HG02678 (cell line): ENCODE results near the gene SIRPA.
"Not testable (repeated sequence)": the region's sequence is repeated elsewhere in the genome, so short reads cannot be mapped to it uniquely, and the experiment has no call there.

Experiments used
- ATAC-seq: cut with Tn5 transposase; IDR thresholded peaks from one replicate; pipeline ENCODE4 v1.9.1; 2021; ENCODE audit warnings: mild to moderate bottlenecking, moderate library complexity; ENCODE audit not compliant: unreplicated experiment

Gene SIRPA

GRCh38 chr20:1905693-1906092, 10.5 kb downstream of the SIRPA start:
- no peak for ATAC-seq

- no peak for ATAC-seq
These were observed 11.3 kb downstream of the SIRPA start for GRCh38 chr20:1906361-1907051.

GRCh38 chr20:1907586-1907985, 12.4 kb downstream of the SIRPA start:
- no peak for ATAC-seq

- no peak for ATAC-seq
These were observed 13.0 kb downstream of the SIRPA start for GRCh38 chr20:1908191-1908590.

DNA sequence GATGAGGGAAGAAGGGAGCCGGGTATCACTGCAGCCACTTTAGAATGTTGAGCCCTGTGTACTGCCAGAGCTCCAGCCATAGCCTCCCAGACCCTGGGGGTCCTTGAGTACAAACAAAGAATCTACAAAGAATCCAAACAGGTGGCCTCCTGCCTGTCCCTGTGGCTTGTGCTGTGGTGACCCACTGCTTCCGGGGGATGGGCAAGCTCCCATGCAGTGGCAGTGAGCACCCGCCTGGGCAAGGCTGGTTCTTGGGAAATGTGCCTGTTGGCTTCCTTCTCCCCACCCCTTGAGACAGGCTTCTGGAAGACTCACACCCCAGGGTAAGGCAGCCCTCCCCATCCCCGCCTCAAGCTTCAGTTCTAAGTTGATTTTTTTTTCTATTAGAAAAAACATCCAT, 13.9 kb downstream of the SIRPA start:
- ATAC-seq: no peak

DNA sequence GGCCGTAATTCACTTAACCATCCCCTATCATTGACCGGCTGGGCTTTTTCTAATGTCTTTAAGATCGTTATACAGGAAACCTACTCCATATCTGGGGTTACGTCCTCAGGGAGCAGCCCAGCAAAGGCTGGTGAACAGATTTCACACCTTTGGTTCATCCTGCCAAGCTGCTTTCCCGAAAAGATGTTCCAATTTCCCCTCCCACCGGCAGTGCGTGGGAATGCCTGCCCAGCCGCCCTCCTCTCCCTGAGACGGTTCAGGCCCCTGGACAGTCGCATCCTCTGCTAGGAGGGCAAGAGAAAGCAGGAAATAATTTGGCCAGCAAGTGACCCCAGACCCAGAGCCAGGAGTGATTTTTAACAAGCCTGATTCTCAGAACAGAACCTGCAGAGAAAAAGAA, 16.3 kb downstream of the SIRPA start:
- ATAC-seq: no peak

GRCh38 chr20:1912053-1912452, 16.8 kb downstream of the SIRPA start:
- ATAC-seq: no peak

DNA sequence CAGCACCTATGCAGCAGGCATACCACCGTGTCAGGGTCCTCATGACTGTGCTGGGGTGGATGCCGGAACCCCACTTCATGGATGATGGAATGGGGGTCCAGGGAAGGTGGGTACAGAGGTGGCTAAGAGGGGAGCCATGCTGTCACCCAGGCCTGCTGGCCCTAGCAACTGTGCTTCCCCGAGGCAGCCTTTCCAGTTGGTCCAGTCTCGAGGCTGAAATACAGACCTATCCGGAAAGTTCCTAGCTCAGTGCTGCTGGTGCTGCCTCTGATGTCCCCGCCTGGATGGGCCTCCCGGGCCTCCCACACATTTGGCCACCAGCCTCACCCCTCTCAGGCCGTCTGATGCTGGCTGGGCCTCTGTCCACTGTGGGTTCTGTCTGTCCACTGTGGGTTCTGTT, 17.4 kb downstream of the SIRPA start:
- no peak for ATAC-seq

DNA sequence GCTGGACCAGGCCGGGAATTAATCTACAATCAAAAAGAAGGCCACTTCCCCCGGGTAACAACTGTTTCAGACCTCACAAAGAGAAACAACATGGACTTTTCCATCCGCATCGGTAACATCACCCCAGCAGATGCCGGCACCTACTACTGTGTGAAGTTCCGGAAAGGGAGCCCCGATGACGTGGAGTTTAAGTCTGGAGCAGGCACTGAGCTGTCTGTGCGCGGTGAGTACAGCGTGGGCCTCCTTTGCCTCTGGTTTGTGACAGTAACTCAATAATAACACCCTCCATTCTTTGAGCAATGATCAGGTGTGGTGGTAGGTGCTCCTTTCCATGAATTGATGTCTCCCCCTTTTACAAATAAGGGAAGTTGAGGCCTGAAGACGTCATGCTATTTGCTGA, 20.0 kb downstream of the SIRPA start:
- ATAC-seq: not testable (repeated sequence)

DNA sequence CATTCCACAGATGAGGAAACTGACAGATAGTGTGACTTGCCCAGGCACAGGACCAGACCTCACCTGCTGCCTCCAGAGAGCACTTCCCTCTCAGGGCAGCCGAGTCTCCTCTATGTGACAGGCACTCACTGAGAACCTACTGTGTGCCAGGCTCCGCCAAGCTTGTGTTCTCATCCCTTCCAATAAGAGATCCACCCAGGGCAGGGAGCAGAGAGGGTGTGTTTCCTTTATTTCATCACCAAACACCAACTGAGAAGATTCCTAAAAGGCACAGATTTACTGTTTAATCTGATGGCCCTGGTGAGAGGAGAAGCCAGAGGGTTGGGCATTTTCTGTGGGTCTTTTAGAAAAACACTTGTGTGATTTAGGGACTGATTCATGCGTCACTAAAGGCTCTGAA, 20.5 kb downstream of the SIRPA start:
- no peak for ATAC-seq

GRCh38 chr20:1917786-1918185, 22.6 kb downstream of the SIRPA start:
- ATAC-seq: no peak

- no peak for ATAC-seq
These were observed 23.4 kb downstream of the SIRPA start for GRCh38 chr20:1918491-1919165.

- ATAC-seq: no peak
These were observed 25.0 kb downstream of the SIRPA start for GRCh38 chr20:1920252-1920651.

GRCh38 chr20:1920826-1921225, 25.6 kb downstream of the SIRPA start:
- ATAC-seq: no peak

DNA sequence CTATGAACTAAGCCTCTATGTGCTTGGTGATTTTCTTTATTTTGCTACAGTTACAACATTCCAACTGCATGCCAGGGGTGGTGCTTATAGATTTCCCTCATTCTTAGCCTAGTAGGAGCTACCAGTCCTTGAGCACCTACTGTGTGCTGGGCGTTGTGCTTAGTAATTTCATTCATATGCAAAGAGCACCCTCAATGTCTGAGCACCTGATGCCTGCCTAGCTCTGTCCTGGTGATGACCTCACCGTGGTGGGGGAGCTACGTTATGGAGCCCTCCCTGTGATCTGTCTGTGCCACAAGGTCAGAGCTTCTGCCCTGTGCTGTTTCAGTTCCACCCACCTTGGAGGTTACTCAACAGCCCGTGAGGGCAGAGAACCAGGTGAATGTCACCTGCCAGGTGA, 26.8 kb downstream of the SIRPA start:
- ATAC-seq: not testable (repeated sequence)

- no peak for ATAC-seq
These were observed 27.6 kb downstream of the SIRPA start for GRCh38 chr20:1922786-1923185.

- no peak for ATAC-seq
These were observed 30.0 kb downstream of the SIRPA start for GRCh38 chr20:1924910-1925861.

GRCh38 chr20:1926237-1926636, 31.0 kb downstream of the SIRPA start:
- ATAC-seq: no peak

- no peak for ATAC-seq
These were observed 32.0 kb downstream of the SIRPA start for GRCh38 chr20:1927217-1927616.

GRCh38 chr20:1928154-1928553, 32.9 kb downstream of the SIRPA start:
- no peak for ATAC-seq

GRCh38 chr20:1928782-1929181, 33.6 kb downstream of the SIRPA start:
- ATAC-seq: no peak

DNA sequence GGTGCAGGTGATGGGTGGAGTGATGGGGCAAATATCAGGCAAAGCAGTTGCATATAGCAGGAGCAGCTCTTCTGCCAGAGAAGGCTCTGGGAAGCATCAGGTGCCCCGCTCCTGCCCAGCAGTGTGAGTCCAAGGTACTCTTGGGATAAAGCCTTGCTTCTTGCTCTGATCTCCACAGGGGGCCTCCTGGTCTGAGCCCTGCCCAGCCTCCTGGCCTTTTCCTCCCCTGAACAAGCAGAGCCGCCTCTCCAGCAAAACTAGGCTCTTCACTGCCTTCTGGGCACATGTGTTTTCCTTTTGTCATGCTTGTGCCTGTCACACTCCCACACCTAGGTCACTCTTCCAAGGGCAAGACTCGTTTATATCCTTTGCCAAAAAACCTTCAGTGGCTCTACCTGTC, 34.3 kb downstream of the SIRPA start:
- ATAC-seq: no peak
